ENCODE measurements around the gene KRT39. TPM values are rescaled to one million over a fixed set of nuclear protein-coding genes. Genes with fewer than 3 reads are reported as not detected.

The KRT39 gene
- total and polyA plus RNA-seq, 2 of the 13 experiments (the other 11 are each of a cell fraction or from before 2014, with no cell fraction given): 0.07 to 1.2 TPM

GRCh38 chr17:40956401-40957254, 10.1 kb downstream of the KRT39 start (continued):
- TF ChIP-seq, protein P1, sequence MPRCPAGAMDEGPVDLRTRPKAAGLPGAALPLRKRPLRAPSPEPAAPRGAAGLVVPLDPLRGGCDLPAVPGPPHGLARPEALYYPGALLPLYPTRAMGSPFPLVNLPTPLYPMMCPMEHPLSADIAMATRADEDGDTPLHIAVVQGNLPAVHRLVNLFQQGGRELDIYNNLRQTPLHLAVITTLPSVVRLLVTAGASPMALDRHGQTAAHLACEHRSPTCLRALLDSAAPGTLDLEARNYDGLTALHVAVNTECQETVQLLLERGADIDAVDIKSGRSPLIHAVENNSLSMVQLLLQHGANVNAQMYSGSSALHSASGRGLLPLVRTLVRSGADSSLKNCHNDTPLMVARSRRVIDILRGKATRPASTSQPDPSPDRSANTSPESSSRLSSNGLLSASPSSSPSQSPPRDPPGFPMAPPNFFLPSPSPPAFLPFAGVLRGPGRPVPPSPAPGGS (CRISPR knock-in tag; IDR thresholded peaks at IDR 0.05): 0 out of 2 replicates have a peak, but pooled peaks have one; percentile 79
- peak; percentile 71; the same call in 1 of the 2 replicates for TF ChIP-seq CHD4 (IDR thresholded peaks at IDR 0.05; ENCODE audit: borderline replicate concordance, low read length)
- peak; percentile 76; the same call in 1 of the 2 replicates for TF ChIP-seq ZBTB43 (CRISPR knock-in tag; conservative IDR thresholded peaks at IDR 0.05)
- TF ChIP-seq MBD4 (IDR thresholded peaks at IDR 0.05; ENCODE audit: borderline replicate concordance, low read length): peak; percentile 99
- TF ChIP-seq SPEN (CRISPR knock-in tag; IDR thresholded peaks at IDR 0.05; ENCODE audit: low read depth): peak; percentile 84
- no peak for TF ChIP-seq KLF15 (CRISPR knock-in tag; IDR thresholded peaks at IDR 0.05; ENCODE audit: borderline replicate concordance)
- peak; percentile 96; the same call in 1 of the 2 replicates for TF ChIP-seq ZNF816 (CRISPR knock-in tag; IDR thresholded peaks at IDR 0.05; ENCODE audit: borderline replicate concordance)
- TF ChIP-seq TCF12 (IDR thresholded peaks at IDR 0.05): no peak
- peak; percentile 97 for TF ChIP-seq TCF12 (CRISPR knock-in tag; IDR thresholded peaks at IDR 0.05)
- TF ChIP-seq ZFP36L2 (CRISPR knock-in tag; IDR thresholded peaks at IDR 0.05): no peak
- no peak for TF ChIP-seq CERS6 (CRISPR knock-in tag; IDR thresholded peaks at IDR 0.05)
- TF ChIP-seq ETV6 (CRISPR knock-in tag; conservative IDR thresholded peaks at IDR 0.05): peak; percentile 85
- TF ChIP-seq, protein P2, sequence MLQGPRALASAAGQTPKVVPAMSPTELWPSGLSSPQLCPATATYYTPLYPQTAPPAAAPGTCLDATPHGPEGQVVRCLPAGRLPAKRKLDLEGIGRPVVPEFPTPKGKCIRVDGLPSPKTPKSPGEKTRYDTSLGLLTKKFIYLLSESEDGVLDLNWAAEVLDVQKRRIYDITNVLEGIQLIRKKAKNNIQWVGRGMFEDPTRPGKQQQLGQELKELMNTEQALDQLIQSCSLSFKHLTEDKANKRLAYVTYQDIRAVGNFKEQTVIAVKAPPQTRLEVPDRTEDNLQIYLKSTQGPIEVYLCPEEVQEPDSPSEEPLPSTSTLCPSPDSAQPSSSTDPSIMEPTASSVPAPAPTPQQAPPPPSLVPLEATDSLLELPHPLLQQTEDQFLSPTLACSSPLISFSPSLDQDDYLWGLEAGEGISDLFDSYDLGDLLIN (CRISPR knock-in tag; IDR thresholded peaks at IDR 0.05; ENCODE audit: borderline replicate concordance): peak; percentile 44; the same call in 1 of the 2 replicates
- no peak for TF ChIP-seq ZNF225 (CRISPR knock-in tag; IDR thresholded peaks at IDR 0.05)
- no peak for TF ChIP-seq ZNF512 (CRISPR knock-in tag; IDR thresholded peaks at IDR 0.05)
- TF ChIP-seq ZNF572 (CRISPR knock-in tag; IDR thresholded peaks at IDR 0.05): no peak
- TF ChIP-seq, protein P3, sequence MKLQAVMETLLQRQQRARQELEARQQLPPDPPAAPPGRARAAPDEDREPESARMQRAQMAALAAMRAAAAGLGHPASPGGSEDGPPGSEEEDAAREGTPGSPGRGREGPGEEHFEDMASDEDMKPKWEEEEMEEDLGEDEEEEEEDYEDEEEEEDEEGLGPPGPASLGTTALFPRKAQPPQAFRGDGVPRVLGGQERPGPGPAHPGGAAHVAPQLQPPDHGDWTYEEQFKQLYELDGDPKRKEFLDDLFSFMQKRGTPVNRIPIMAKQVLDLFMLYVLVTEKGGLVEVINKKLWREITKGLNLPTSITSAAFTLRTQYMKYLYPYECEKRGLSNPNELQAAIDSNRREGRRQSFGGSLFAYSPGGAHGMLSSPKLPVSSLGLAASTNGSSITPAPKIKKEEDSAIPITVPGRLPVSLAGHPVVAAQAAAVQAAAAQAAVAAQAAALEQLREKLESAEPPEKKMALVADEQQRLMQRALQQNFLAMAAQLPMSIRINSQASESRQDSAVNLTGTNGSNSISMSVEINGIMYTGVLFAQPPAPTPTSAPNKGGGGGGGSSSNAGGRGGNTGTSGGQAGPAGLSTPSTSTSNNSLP (IDR thresholded peaks at IDR 0.05; ENCODE audit: low read depth, low read length): peak; percentile 100
- TF ChIP-seq TEAD3 (CRISPR knock-in tag; optimal IDR thresholded peaks at IDR 0.05; ENCODE audit: borderline replicate concordance): peak; percentile 100

All from HepG2 (cell line).